GM18907 (cell line): ENCODE measurements around the gene MTHFS.
"Not testable (repeated sequence)": the region's sequence is repeated elsewhere in the genome, so short reads cannot be mapped to it uniquely, and the experiment has no call there.

Experiments
- ATAC-seq: cut with Tn5 transposase; IDR thresholded peaks from one replicate; pipeline ENCODE4 v1.9.1; 2021; ENCODE audit warnings: mild to moderate bottlenecking, moderate library complexity; ENCODE audit not compliant: unreplicated experiment

MTHFS gene

GRCh38 chr15:79916502-79917132, 19.8 kb upstream of the MTHFS start:
- ATAC-seq = no peak

- ATAC-seq = not testable (repeated sequence)
Measured at GRCh38 chr15:79915776-79916501, 19.1 kb upstream of the MTHFS start.

DNA sequence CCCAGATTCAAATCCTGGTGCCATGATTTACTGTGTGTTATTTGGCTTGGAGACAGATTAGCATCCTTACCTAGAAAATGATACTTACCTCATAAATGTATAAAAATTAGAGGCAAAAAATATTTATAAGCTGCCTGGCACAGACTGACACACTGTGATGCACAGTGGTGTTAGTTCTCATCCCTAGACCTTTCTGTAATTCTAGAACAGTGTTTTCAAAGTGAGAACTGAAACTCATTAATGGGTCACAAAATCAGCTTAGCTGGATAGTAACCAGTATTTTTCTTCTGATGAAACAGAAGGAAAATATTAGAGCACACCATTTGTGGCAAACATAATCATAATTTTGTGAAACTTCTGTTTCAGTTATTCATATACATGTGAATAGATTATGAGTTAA, 17.9 kb upstream of the MTHFS start:
- no peak for ATAC-seq

DNA sequence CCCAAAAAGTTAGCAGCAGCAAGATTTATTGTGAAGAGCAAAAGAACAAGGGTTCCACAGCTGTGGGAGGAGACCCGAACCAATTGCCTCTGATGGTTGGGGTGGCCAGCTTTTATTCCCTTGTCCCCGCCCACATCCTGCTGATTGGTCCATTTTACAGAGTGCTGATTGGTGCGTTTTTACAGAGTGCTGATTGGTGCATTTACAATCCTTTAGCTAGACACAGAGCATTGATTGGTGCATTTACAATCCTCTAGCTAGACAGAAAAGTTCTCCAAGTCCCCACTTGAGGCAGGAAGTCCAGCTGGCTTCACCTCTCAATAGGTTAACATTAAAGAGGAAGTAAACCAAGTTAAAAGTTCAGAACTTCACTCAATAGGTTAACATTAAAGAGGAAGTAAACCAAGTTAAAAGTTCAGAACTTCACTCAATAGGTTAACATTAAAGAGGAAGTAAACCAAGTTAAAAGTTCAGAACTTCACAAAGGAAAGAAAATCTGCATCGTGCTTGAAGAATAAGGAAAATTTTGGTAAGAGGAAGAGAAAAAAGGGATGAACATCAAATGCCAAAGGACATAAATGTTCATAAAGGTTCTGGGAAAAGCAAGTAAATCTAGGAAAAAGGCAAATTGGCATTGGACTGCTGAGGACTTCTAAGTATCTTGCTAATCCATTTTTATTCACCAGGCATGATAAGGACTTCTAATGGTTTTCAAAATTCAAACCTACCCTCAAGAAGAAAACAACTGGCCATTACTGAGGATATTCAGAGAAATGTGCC, 12.9 kb upstream of the MTHFS start:
- ATAC-seq = peak; percentile 67

- ATAC-seq = no peak
Measured at GRCh38 chr15:79904271-79904670, 7.5 kb upstream of the MTHFS start.

- ATAC-seq = no peak
Measured at GRCh38 chr15:79903626-79904025, 6.8 kb upstream of the MTHFS start.

DNA sequence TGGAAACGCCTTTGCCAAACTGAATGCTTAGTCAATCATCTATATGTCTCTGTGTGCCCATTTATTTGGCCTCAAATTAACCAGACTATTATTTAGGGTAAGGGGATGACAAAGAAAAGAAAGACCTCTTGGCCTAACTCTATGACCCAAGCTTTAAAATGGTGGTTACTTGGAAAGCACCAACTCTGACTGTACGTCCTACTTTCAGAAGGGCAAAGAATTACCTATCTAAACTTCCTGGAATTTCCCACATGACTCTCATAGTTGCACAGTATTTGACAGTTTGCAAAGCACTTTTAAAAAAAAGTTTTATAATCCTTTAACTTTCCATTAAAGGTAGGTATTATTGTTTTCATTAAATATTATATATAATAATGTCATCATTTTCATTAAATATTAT, 6.3 kb upstream of the MTHFS start:
- ATAC-seq = no peak

GRCh38 chr15:79901958-79902357, 5.1 kb upstream of the MTHFS start:
- ATAC-seq = peak; percentile 43

DNA sequence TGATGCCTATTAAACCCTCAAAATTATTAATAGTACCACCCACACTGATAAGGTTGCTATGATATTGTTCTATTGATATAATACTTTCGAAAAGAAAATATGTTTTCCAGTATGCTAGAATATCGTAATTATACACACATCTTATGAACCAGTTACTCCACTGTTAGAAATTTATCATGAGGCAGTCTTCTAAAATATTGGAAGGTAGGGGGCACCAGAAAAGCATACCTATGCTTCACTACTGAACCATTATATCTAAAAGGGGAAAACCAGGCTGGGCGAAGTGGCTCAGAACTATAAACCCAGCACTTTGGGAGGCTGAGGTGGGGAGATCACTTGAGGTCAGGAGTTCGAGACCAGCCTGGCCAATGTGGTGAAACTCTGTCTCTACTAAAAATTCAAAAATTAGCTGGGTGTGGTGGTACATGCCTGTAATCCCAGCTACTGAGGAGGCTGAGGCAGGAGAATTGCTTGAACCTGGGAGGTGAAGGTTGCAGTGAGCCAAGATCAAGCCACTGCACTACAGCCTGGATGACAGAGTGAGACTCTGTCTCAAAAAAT, 4.1 kb upstream of the MTHFS start:
- not testable (repeated sequence) for ATAC-seq

DNA sequence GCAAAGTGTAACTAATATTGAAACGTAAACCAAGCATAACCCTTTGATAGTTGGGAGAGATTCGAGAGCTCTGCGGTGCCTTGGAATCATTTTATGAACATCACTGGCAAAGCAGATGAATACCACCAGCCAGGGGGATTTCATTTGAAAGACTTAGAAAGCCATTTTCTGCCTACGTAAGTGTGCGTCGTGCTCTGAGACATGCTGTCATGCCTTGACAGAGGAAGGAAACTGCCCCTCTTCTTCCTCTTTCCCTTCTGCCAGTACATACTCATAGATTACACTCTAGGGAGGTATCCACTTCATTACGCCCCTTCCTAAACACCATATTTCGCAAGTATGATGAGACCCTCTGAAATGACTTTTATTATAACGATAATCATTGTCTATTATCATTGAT, 3.3 kb upstream of the MTHFS start:
- no peak for ATAC-seq

- ATAC-seq = not testable (repeated sequence)
Measured at GRCh38 chr15:79898786-79899185, 2.0 kb upstream of the MTHFS start.

DNA sequence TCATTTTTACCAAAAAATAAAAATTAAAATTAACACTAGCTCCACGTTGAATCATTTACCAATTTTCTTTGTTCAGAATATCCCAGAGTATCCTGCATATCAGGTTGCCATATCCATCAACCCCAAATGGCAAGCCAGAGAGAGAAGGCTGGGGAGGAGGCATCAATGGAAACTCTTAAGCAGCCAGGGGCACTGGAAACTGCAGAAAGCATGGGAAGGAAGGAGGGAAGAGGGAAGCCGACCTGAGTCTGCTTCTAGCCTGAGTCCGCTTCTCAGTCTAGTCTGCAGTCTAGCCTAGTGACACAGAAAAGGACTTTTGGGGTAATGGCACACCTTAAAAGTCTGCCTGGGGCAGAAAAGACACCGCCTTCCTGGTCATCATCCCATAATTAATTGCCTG, 1.6 kb upstream of the MTHFS start:
- ATAC-seq = no peak

GRCh38 chr15:79897701-79898113, 893 bp upstream of the MTHFS start:
- ATAC-seq = no peak

DNA sequence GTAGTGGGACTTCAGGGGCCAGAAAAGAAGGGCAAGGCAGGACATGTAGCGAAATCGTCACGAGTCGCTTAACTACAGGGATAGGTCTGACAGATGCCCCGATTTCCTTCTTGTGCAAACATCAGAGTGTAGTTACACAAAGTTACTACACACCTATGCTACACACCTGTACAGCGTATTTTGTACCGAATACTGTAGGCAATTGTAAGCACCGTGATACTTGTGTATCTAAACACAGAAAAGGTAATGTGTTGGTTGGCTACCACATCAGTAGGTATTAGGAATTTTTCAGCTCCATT, 515 bp upstream of the MTHFS start:
- ATAC-seq = no peak

- ATAC-seq = peak; percentile 70
Measured at GRCh38 chr15:79896131-79896633, 632 bp downstream of the MTHFS start.

DNA sequence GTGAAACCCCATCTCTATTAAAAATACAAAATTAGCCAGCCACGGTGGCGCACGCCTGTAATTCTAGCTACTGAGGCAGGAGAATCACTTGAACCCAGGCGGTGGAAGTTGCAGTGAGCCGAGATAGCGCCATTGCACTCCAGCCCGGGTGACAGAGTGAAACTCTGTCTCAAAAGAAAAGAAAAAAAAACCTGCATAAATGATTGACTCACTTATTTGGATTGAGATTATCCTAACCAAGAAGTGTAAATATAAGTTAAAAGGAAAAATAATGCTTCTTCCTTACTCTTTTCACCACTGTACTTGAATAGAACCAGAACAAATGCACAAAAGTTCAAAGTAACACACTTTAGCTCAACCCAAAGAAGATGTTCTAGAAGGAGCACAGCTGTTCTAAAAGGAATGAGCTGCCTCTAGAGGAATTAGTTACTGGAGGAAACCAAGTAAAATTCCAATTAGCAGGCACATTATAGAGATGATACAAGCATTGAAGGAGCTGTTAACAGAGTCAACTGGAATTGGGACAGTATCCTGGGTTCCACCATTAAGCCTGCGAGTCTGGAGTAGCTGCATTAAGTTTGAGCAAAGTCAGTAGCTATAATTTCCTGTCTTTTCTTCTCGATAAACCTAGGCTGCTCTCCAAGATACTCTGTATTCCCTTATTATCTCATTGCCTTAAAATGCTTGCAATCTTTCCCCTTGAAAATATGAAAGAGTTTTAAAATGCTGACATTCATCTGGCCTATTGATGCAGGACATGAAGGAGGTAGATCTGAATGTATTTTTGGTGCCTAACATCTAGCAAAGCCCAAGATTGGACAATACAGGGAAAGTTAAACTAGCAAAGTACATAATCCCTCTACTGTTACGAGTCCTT, 9.5 kb downstream of the MTHFS start:
- no peak for ATAC-seq

GRCh38 chr15:79886124-79886523, 10.7 kb downstream of the MTHFS start:
- ATAC-seq = no peak

- ATAC-seq = no peak
Measured at GRCh38 chr15:79884204-79884596, 12.6 kb downstream of the MTHFS start.

DNA sequence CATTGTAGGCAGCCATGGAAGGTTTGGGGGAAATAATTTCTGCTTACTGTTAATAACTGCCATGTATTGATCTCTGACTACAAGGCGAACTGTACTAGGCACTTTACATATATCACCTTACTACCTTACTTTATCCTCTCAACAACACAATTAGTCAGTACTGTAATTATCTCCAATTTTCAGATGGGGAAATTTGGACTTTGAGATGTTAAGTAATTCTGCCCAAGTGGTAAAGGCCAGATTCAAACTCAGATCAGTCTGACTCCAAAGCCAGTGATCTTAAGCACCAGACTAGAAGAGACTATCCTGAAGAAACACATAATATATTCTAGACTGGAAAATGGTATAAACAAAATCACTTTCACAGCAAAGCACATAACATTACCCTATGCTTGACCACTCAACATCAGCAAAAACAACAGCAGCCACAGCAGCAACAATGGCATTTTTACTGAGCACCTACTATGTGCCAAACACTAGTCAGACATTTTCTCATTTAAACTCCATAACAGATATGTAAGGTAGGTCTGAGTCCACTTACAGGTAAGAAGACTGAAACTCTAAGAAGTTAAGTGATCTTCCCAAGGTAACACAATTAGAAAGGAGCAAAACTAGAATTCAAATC, 13.1 kb downstream of the MTHFS start:
- no peak for ATAC-seq

- no peak for ATAC-seq
Measured at GRCh38 chr15:79881668-79882067, 15.1 kb downstream of the MTHFS start.
